ENCODE data around the gene WNT7A. TPM values are rescaled to one million over a fixed set of nuclear protein-coding genes. Genes with fewer than 3 reads are reported as not detected.

WNT7A gene
- polyA plus RNA-seq, 1 donor from 2014 or later: 0.23 TPM

GRCh38 chr3:13839253-13839652 lies 40.6 kb downstream of the WNT7A start:
- Mint-ChIP-seq H3K4me1 (no peaks in the 10 kb centered on the region), H3K27ac (no peak overlapping the region), H3K36me3 (no peaks in the 10 kb centered on the region), H3K4me3 (no peak overlapping the region), H3K9me3 (no peaks in the 10 kb centered on the region), H3K27me3 (peaks cover 6% of the 10 kb centered on the region)

GRCh38 chr3:13838421-13838820 lies 41.5 kb downstream of the WNT7A start:
- H3K36me3 Mint-ChIP-seq: no peaks in the 10 kb centered on the region

GRCh38 chr3:13837751-13838150 lies 42.1 kb downstream of the WNT7A start:
- Mint-ChIP-seq H3K27ac (no peak overlapping the region), H3K4me1 (no peaks in the 10 kb centered on the region), H3K36me3 (no peaks in the 10 kb centered on the region), H3K27me3 (peaks cover 8% of the 10 kb centered on the region), H3K9me3 (no peaks in the 10 kb centered on the region), H3K4me3 (no peak overlapping the region)

More at GRCh38 chr3:13838421-13838820, 41.5 kb downstream of the WNT7A start:
- Mint-ChIP-seq H3K4me1 (no peaks in the 10 kb centered on the region), H3K9me3 (no peaks in the 10 kb centered on the region), H3K27ac (no peak overlapping the region), H3K4me3 (no peak overlapping the region), H3K27me3 (peaks cover 8% of the 10 kb centered on the region)

- peaks cover 10% of the 10 kb centered on the region for H3K27me3 Mint-ChIP-seq
- no peaks in the 10 kb centered on the region for H3K9me3 Mint-ChIP-seq
- no peak overlapping the region for H3K4me3 Mint-ChIP-seq
- H3K27ac Mint-ChIP-seq: peak overlapping the region in 1 of 3 donors; percentile 64
- H3K36me3 Mint-ChIP-seq: no peaks in the 10 kb centered on the region
- H3K4me1 Mint-ChIP-seq: no peaks in the 10 kb centered on the region
Measured at GRCh38 chr3:13836658-13837587, 42.9 kb downstream of the WNT7A start.

GRCh38 chr3:13835246-13835645 lies 44.6 kb downstream of the WNT7A start:
- Mint-ChIP-seq H3K27ac (no peak overlapping the region), H3K9me3 (no peaks in the 10 kb centered on the region), H3K4me1 (no peaks in the 10 kb centered on the region), H3K36me3 (no peaks in the 10 kb centered on the region), H3K27me3 (peaks cover 12% of the 10 kb centered on the region), H3K4me3 (no peak overlapping the region)

GRCh38 chr3:13834258-13835035 lies 45.4 kb downstream of the WNT7A start:
- H3K36me3 Mint-ChIP-seq: no peaks in the 10 kb centered on the region
- H3K27ac Mint-ChIP-seq: no peak overlapping the region
- no peaks in the 10 kb centered on the region for H3K9me3 Mint-ChIP-seq
- no peak overlapping the region for H3K4me3 Mint-ChIP-seq
- no peaks in the 10 kb centered on the region for H3K4me1 Mint-ChIP-seq
- H3K27me3 Mint-ChIP-seq: peaks cover 12% of the 10 kb centered on the region

- no peak overlapping the region for H3K4me3 Mint-ChIP-seq
- H3K27ac Mint-ChIP-seq: no peak overlapping the region
- H3K9me3 Mint-ChIP-seq: no peaks in the 10 kb centered on the region
- no peaks in the 10 kb centered on the region for H3K4me1 Mint-ChIP-seq
- H3K36me3 Mint-ChIP-seq: no peaks in the 10 kb centered on the region
- H3K27me3 Mint-ChIP-seq: peaks cover 12% of the 10 kb centered on the region
Measured at GRCh38 chr3:13833506-13834257, 46.2 kb downstream of the WNT7A start.

GRCh38 chr3:13832130-13832529 lies 47.7 kb downstream of the WNT7A start:
- Mint-ChIP-seq H3K4me3 (no peak overlapping the region), H3K4me1 (no peaks in the 10 kb centered on the region), H3K36me3 (no peaks in the 10 kb centered on the region), H3K27ac (peak overlapping the region in 1 of 3 donors; percentile 71), H3K9me3 (no peaks in the 10 kb centered on the region), H3K27me3 (peaks cover 12% of the 10 kb centered on the region)

GRCh38 chr3:13831386-13831996 lies 48.4 kb downstream of the WNT7A start:
- H3K27me3 Mint-ChIP-seq: peaks cover 15% of the 10 kb centered on the region
- H3K27ac Mint-ChIP-seq: peak overlapping the region in 1 of 3 donors; percentile 71
- H3K4me3 Mint-ChIP-seq: no peak overlapping the region
- no peaks in the 10 kb centered on the region for H3K4me1 Mint-ChIP-seq
- H3K9me3 Mint-ChIP-seq: no peaks in the 10 kb centered on the region
- H3K36me3 Mint-ChIP-seq: no peaks in the 10 kb centered on the region

GRCh38 chr3:13829311-13829710 lies 50.6 kb downstream of the WNT7A start:
- Mint-ChIP-seq H3K4me3 (no peak overlapping the region), H3K27me3 (peaks cover 17% of the 10 kb centered on the region), H3K9me3 (no peaks in the 10 kb centered on the region), H3K36me3 (no peaks in the 10 kb centered on the region), H3K4me1 (no peaks in the 10 kb centered on the region), H3K27ac (no peak overlapping the region)

GRCh38 chr3:13828501-13829265 lies 51.2 kb downstream of the WNT7A start:
- Mint-ChIP-seq H3K27ac (no peak overlapping the region), H3K36me3 (no peaks in the 10 kb centered on the region), H3K4me1 (no peaks in the 10 kb centered on the region), H3K4me3 (no peak overlapping the region), H3K9me3 (no peaks in the 10 kb centered on the region), H3K27me3 (peaks cover 15% of the 10 kb centered on the region)

GRCh38 chr3:13827699-13828098 lies 52.2 kb downstream of the WNT7A start:
- Mint-ChIP-seq H3K4me3 (no peak overlapping the region), H3K4me1 (no peaks in the 10 kb centered on the region), H3K27me3 (peaks cover 15% of the 10 kb centered on the region), H3K9me3 (no peaks in the 10 kb centered on the region), H3K27ac (no peak overlapping the region), H3K36me3 (no peaks in the 10 kb centered on the region)

- no peaks in the 10 kb centered on the region for H3K36me3 Mint-ChIP-seq
- H3K4me1 Mint-ChIP-seq: no peaks in the 10 kb centered on the region
- no peak overlapping the region for H3K4me3 Mint-ChIP-seq
- H3K27me3 Mint-ChIP-seq: peaks cover 13% of the 10 kb centered on the region
- peak overlapping the region in 1 of 3 donors; percentile 55 for H3K27ac Mint-ChIP-seq
- H3K9me3 Mint-ChIP-seq: peaks cover 0 to 2% (median 0%) of the 10 kb centered on the region in 3 donors
Measured at GRCh38 chr3:13827256-13827655, 52.6 kb downstream of the WNT7A start.

- H3K4me1 Mint-ChIP-seq: no peaks in the 10 kb centered on the region
- peaks cover 0 to 7% (median 0%) of the 10 kb centered on the region in 3 donors for H3K9me3 Mint-ChIP-seq
- no peaks in the 10 kb centered on the region for H3K36me3 Mint-ChIP-seq
- peak overlapping the region in 2 of 3 donors; percentile 20 to 55 for H3K27ac Mint-ChIP-seq
- no peak overlapping the region for H3K4me3 Mint-ChIP-seq
- peaks cover 16% of the 10 kb centered on the region for H3K27me3 Mint-ChIP-seq
Measured at GRCh38 chr3:13826672-13827071, 53.2 kb downstream of the WNT7A start.

All from IgD-negative memory B cell (primary cell).